HEK293 (cell line): Measurements from ENCODE around the gene REC8.

Experiments
- CTCF ChIA-PET: fragments of 350-600 bp; formaldehyde crosslinking; extraction: SDS; loops from one replicate; lab custom pipeline; 2021; ENCODE audit warnings: antibody characterized with exemption; lab: Yijun Ruan, JAX
- POLR2A ChIA-PET: fragments of 300-600 bp; formaldehyde crosslinking; extraction: SDS; loops from one replicate; lab custom pipeline; 2020; ENCODE audit warnings: antibody characterized with exemption, inconsistent platforms; lab: Yijun Ruan, JAX
- H3K27ac ChIP-seq: fragments of 200-500 bp; sonication (Bioruptor generic); 2 replicates; pipeline ENCODE4 v1.5.1; 2014; ENCODE audit warnings: low read depth, low read length, control low read depth, inconsistent platforms; ENCODE audit errors: extremely low read depth
- H3K36me3 ChIP-seq, 2 experiments: fragments of 200-500 bp in 1 of 2; sonication (Bioruptor generic) in 1 of 2; 1 replicate in 1 of 2; 2 replicates in 1 of 2; pipeline ENCODE4 v1.5.1; 2014 to 2017; ENCODE audit warnings: inconsistent platforms in 2 of 2, low read length in 2 of 2; ENCODE audit not compliant: control insufficient read depth in 2 of 2, insufficient read depth in 1 of 2
- H3K4me1 ChIP-seq: fragments of 200-500 bp; sonication (Bioruptor generic); 2 replicates; pipeline ENCODE4 v1.5.1; 2014; ENCODE audit warnings: mild to moderate bottlenecking, low read length, inconsistent platforms; ENCODE audit not compliant: control insufficient read depth, insufficient read depth
- H3K4me3 ChIP-seq: 2 replicates; pipeline ENCODE4 v1.5.1; 2011; ENCODE audit warnings: low read depth, mild to moderate bottlenecking, control low read depth, low read length, moderate library complexity
- H3K9me3 ChIP-seq: fragments of 200-500 bp; sonication (Bioruptor generic); 2 replicates; pipeline ENCODE4 v1.5.1; 2014; ENCODE audit warnings: low read depth, low read length, inconsistent platforms; ENCODE audit not compliant: control insufficient read depth, insufficient read depth
- EGR2 ChIP-seq: fragments of 450-650 bp; formaldehyde crosslinking; IDR thresholded peaks from 2 replicates; pipeline ENCODE4 v1.5.1; 2016; ENCODE audit warnings: low read depth, missing biosample characterization, missing genetic modification characterization
- KLF8 ChIP-seq: fragments of 450-650 bp; formaldehyde crosslinking; IDR thresholded peaks from 2 replicates; pipeline ENCODE4 v1.5.1; 2016; ENCODE audit warnings: missing biosample characterization, missing genetic modification characterization
- PRDM10 ChIP-seq: fragments of 450-650 bp; formaldehyde crosslinking; IDR thresholded peaks from 2 replicates; pipeline ENCODE4 v1.5.1; 2016; ENCODE audit warnings: missing biosample characterization, missing genetic modification characterization
- PRDM2 ChIP-seq: fragments of 450-650 bp; formaldehyde crosslinking; IDR thresholded peaks from 2 replicates; pipeline ENCODE4 v1.5.1; 2016; ENCODE audit warnings: missing biosample characterization, missing genetic modification characterization, borderline replicate concordance
- PRDM6 ChIP-seq: fragments of 450-650 bp; formaldehyde crosslinking; IDR thresholded peaks from 2 replicates; pipeline ENCODE4 v1.5.1; 2017; ENCODE audit warnings: missing biosample characterization, missing genetic modification characterization
- SP2 ChIP-seq: fragments of 450-650 bp; formaldehyde crosslinking; IDR thresholded peaks from 2 replicates; pipeline ENCODE4 v1.5.1; 2016; ENCODE audit warnings: missing biosample characterization, missing genetic modification characterization
- ZBTB11 ChIP-seq: fragments of 450-650 bp; formaldehyde crosslinking; conservative IDR thresholded peaks from 2 replicates; pipeline ENCODE4 v1.5.1; 2016; ENCODE audit warnings: low read depth, missing biosample characterization, missing genetic modification characterization
- ZBTB49 ChIP-seq: fragments of 450-650 bp; formaldehyde crosslinking; IDR thresholded peaks from 2 replicates; pipeline ENCODE4 v1.5.1; 2016; ENCODE audit warnings: missing biosample characterization, missing genetic modification characterization, low read depth
- ZFP69B ChIP-seq: fragments of 450-650 bp; formaldehyde crosslinking; IDR thresholded peaks from 2 replicates; pipeline ENCODE4 v1.5.1; 2016; ENCODE audit warnings: missing biosample characterization, missing genetic modification characterization
- ZNF184 ChIP-seq: fragments of 450-650 bp; IDR thresholded peaks from 2 replicates; pipeline ENCODE4 v1.5.1; 2018; ENCODE audit warnings: missing biosample characterization, mild to moderate bottlenecking, missing genetic modification characterization
- ZNF2 ChIP-seq: fragments of 450-650 bp; formaldehyde crosslinking; IDR thresholded peaks from 2 replicates; pipeline ENCODE4 v1.5.1; 2016; ENCODE audit warnings: missing biosample characterization, missing genetic modification characterization
- ZNF202 ChIP-seq: fragments of 450-650 bp; formaldehyde crosslinking; IDR thresholded peaks from 2 replicates; pipeline ENCODE4 v1.5.1; 2016; ENCODE audit warnings: missing biosample characterization, missing genetic modification characterization, borderline replicate concordance
- ZNF24 ChIP-seq: fragments of 450-650 bp; formaldehyde crosslinking; IDR thresholded peaks from 2 replicates; pipeline ENCODE4 v1.5.1; 2016; ENCODE audit warnings: missing biosample characterization, missing genetic modification characterization
- ZNF423 ChIP-seq: fragments of 450-650 bp; formaldehyde crosslinking; IDR thresholded peaks from 2 replicates; pipeline ENCODE4 v1.5.1; 2016; ENCODE audit warnings: missing biosample characterization, missing genetic modification characterization
- ZNF426 ChIP-seq: fragments of 450-650 bp; formaldehyde crosslinking; IDR thresholded peaks from 2 replicates; pipeline ENCODE4 v1.5.1; 2017; ENCODE audit warnings: missing biosample characterization, missing genetic modification characterization, mild to moderate bottlenecking, inconsistent platforms, moderate library complexity
- ZNF473 ChIP-seq: fragments of 450-650 bp; formaldehyde crosslinking; IDR thresholded peaks from 2 replicates; pipeline ENCODE4 v1.5.1; 2017; ENCODE audit warnings: missing biosample characterization, missing genetic modification characterization

The REC8 gene

GRCh38 chr14:24160850-24161804, 10.8 kb upstream of the REC8 start, which contains the start of gene IRF9:
TSS of gene IRF9 (plus strand) at chr14:24161265. CDS start at chr14:24162145, 880 bp downstream.
- Histone ChIP-seq H3K27ac (0 out of 2 replicates have a peak within 1 kb of the TSS, but pooled peaks have one; percentile 13), H3K9me3 (no peaks in the 10 kb centered on the region), H3K4me3 (peak within 1 kb of the TSS; percentile 46), H3K4me1 (peaks cover 5% of the 10 kb centered on the region), H3K36me3 (peaks cover 19 to 75% of the 10 kb centered on the region in 2 experiments)
- ChIA-PET CTCF (interaction anchor here (0.7 to 3.9 kb wide), 32 partner anchors 10 to 149 kb away, joined by 3 to 34 read pairs (median 4); partner anchors contain the start of genes DCAF11, EMC9, IPO4 and NRL), POLR2A (interaction anchor here (0.7 to 3.8 kb wide), 19 partner anchors 9 to 110 kb away, joined by 3 to 44 read pairs (median 8); partner anchors contain the start of genes CHMP4A, DCAF11, EMC9 and IPO4)
- peak; percentile 50 for TF ChIP-seq PRDM10 (tag by site-specific recombination)
- peak; percentile 56 for TF ChIP-seq EGR2 (tag by site-specific recombination)
- TF ChIP-seq ZNF473 (tag by site-specific recombination) = no peak
- 0 out of 2 replicates have a peak, but pooled peaks have one; percentile 34 for TF ChIP-seq SP2 (tag by site-specific recombination)
- no peak for TF ChIP-seq ZBTB49 (tag by site-specific recombination)
- peak; percentile 62; the same call in 1 of the 2 replicates for TF ChIP-seq ZNF423 (tag by site-specific recombination)
- no peak for TF ChIP-seq PRDM6 (tag by site-specific recombination)
- peak; percentile 74 for TF ChIP-seq ZFP69B (tag by site-specific recombination)
- TF ChIP-seq ZNF426 (tag by site-specific recombination) = no peak
- TF ChIP-seq ZNF2 (tag by site-specific recombination) = peak; percentile 89
- no peak for TF ChIP-seq ZNF202 (tag by site-specific recombination)
- TF ChIP-seq KLF8 = peak; percentile 90
- no peak for TF ChIP-seq ZBTB11
- peak; percentile 86 for TF ChIP-seq ZNF184
- no peak for TF ChIP-seq PRDM2
- peak; percentile 83 for TF ChIP-seq ZNF24 (tag by site-specific recombination)
